ENCODE data around the gene VPS13D.

DNA sequence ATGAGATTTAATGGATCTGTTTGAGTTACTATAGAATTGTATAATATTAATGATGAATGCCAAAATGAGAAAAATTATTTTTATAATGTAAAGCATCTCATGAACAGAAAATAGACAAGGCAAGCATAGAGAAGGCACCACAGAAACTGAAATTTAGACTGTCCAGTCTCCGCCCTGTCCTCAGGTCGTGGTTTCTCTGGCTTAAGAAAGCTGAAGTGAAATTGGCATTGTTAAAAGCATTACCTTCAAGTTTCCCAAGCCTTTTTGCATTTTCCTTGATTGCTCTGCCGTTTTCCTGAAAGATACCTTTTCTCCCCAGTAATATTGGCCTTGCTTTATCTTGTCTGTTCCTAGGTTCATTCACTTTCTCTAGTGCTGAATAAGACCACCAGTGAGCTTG, 58.0 kb downstream of the VPS13D start:
- TF ChIP-seq, protein P1, sequence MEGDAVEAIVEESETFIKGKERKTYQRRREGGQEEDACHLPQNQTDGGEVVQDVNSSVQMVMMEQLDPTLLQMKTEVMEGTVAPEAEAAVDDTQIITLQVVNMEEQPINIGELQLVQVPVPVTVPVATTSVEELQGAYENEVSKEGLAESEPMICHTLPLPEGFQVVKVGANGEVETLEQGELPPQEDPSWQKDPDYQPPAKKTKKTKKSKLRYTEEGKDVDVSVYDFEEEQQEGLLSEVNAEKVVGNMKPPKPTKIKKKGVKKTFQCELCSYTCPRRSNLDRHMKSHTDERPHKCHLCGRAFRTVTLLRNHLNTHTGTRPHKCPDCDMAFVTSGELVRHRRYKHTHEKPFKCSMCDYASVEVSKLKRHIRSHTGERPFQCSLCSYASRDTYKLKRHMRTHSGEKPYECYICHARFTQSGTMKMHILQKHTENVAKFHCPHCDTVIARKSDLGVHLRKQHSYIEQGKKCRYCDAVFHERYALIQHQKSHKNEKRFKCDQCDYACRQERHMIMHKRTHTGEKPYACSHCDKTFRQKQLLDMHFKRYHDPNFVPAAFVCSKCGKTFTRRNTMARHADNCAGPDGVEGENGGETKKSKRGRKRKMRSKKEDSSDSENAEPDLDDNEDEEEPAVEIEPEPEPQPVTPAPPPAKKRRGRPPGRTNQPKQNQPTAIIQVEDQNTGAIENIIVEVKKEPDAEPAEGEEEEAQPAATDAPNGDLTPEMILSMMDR (IDR thresholded peaks at IDR 0.05) = no peak
- no peak for TF ChIP-seq POLR2A (IDR thresholded peaks at IDR 0.05)

Measured in body of pancreas (tissue), 4 donors.